Epithelial cell of proximal tubule (primary cell): Measurements from ENCODE around the gene SERTAD2. TPM values are rescaled to one million over a fixed set of nuclear protein-coding genes. Genes with fewer than 3 reads are reported as not detected.

Experiments
- DNase-seq: peaks from one replicate; pipeline ENCODE4 v3.0.0-alpha.2; 2011; ENCODE audit warnings: low read depth
- H3K4me3 ChIP-seq: 2 replicates; pipeline ENCODE4 v1.5.1; 2011; ENCODE audit warnings: low read depth, mild to moderate bottlenecking, low read length
- CTCF ChIP-seq: conservative IDR thresholded peaks from 2 replicates; pipeline ENCODE4 v1.5.1; 2012; ENCODE audit warnings: low read depth, mild to moderate bottlenecking, low read length
- total RNA-seq: library from RNA; depleted of rRNA; stranded (reverse); fragments of >200 nt; gene quantifications from 2 replicates; pipeline ENCODE4 v1.2.3, GENCODE V29; 2015

The SERTAD2 gene
- total RNA-seq, 1 donor from 2014 or later: 20.9 TPM

GRCh38 chr2:64629329-64629781 is 24.4 kb downstream of the SERTAD2 start:
- no peak for TF ChIP-seq CTCF
- no peak for DNase-seq
- no peak overlapping the region for H3K4me3 ChIP-seq

GRCh38 chr2:64627860-64628841 is 25.6 kb downstream of the SERTAD2 start:
- H3K4me3 ChIP-seq: no peak overlapping the region
- DNase-seq: no peak
- TF ChIP-seq CTCF: no peak

- no peak for TF ChIP-seq CTCF
Measured at GRCh38 chr2:64626963-64627760, 26.6 kb downstream of the SERTAD2 start.

GRCh38 chr2:64626146-64626809 is 27.4 kb downstream of the SERTAD2 start:
- no peak for DNase-seq
- no peak overlapping the region for H3K4me3 ChIP-seq
- TF ChIP-seq CTCF: no peak

More at GRCh38 chr2:64626963-64627760, 26.6 kb downstream of the SERTAD2 start:
- no peak overlapping the region for H3K4me3 ChIP-seq
- no peak for DNase-seq

GRCh38 chr2:64625299-64626145 is 28.2 kb downstream of the SERTAD2 start:
- no peak for DNase-seq
- no peak overlapping the region for H3K4me3 ChIP-seq
- TF ChIP-seq CTCF: peak; percentile 11

GRCh38 chr2:64624862-64625261 is 28.9 kb downstream of the SERTAD2 start:
- DNase-seq: no peak
- TF ChIP-seq CTCF: no peak
- no peak overlapping the region for H3K4me3 ChIP-seq
